Measurements from ENCODE around the gene OGFRL1.

The OGFRL1 gene

GRCh38 chr6:71320041-71320440 is 31.4 kb downstream of the OGFRL1 start:
- no peak for DNase-seq (ENCODE audit: insufficient read length, low spot score)
- TF ChIP-seq, protein P1, sequence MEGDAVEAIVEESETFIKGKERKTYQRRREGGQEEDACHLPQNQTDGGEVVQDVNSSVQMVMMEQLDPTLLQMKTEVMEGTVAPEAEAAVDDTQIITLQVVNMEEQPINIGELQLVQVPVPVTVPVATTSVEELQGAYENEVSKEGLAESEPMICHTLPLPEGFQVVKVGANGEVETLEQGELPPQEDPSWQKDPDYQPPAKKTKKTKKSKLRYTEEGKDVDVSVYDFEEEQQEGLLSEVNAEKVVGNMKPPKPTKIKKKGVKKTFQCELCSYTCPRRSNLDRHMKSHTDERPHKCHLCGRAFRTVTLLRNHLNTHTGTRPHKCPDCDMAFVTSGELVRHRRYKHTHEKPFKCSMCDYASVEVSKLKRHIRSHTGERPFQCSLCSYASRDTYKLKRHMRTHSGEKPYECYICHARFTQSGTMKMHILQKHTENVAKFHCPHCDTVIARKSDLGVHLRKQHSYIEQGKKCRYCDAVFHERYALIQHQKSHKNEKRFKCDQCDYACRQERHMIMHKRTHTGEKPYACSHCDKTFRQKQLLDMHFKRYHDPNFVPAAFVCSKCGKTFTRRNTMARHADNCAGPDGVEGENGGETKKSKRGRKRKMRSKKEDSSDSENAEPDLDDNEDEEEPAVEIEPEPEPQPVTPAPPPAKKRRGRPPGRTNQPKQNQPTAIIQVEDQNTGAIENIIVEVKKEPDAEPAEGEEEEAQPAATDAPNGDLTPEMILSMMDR (IDR thresholded peaks at IDR 0.05; ENCODE audit: insufficient read depth, missing control alignments), result no peak
- no peak for FAIRE-seq

GRCh38 chr6:71321314-71321713 is 32.7 kb downstream of the OGFRL1 start:
- no peak for FAIRE-seq
- TF ChIP-seq, protein P1 (IDR thresholded peaks at IDR 0.05; ENCODE audit: insufficient read depth, missing control alignments), result no peak
- no peak for DNase-seq (ENCODE audit: insufficient read length, low spot score)

GRCh38 chr6:71324194-71324785 is 35.7 kb downstream of the OGFRL1 start:
- no peak for FAIRE-seq
- TF ChIP-seq, protein P1 (IDR thresholded peaks at IDR 0.05; ENCODE audit: insufficient read depth, missing control alignments), result no peak
- DNase-seq (ENCODE audit: insufficient read length, low spot score), result no peak

DNA sequence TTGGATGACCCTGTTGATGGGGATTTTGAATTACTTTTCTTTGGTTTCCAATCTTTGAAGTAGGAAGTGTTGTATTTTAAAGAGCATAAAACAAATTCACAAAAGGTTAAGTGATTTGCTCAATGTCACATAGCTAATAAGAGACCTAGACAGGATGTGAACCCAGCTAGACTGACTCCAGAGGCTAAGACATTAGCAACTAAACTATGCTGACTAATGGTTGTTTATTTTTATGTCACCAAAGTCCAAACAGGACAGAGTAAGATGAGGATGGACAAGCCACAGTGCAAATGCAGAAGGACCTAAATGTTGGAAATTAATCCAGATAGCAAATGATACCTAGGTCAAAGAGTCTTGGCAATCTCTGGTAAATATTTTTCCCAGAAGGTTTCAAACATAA is 38.0 kb downstream of the OGFRL1 start:
- no peak for FAIRE-seq
- TF ChIP-seq, protein P1 (IDR thresholded peaks at IDR 0.05; ENCODE audit: insufficient read depth, missing control alignments), result no peak
- DNase-seq (ENCODE audit: insufficient read length, low spot score), result no peak

- DNase-seq (ENCODE audit: insufficient read length, low spot score), result no peak
- FAIRE-seq, result no peak
- TF ChIP-seq, protein P1 (IDR thresholded peaks at IDR 0.05; ENCODE audit: insufficient read depth, missing control alignments), result no peak
Measured at GRCh38 chr6:71330501-71330900, 41.9 kb downstream of the OGFRL1 start.

- DNase-seq (ENCODE audit: insufficient read length, low spot score), result no peak
- FAIRE-seq, result no peak
- TF ChIP-seq, protein P1 (IDR thresholded peaks at IDR 0.05; ENCODE audit: insufficient read depth, missing control alignments), result no peak
Measured at GRCh38 chr6:71332012-71332411, 43.4 kb downstream of the OGFRL1 start.

DNA sequence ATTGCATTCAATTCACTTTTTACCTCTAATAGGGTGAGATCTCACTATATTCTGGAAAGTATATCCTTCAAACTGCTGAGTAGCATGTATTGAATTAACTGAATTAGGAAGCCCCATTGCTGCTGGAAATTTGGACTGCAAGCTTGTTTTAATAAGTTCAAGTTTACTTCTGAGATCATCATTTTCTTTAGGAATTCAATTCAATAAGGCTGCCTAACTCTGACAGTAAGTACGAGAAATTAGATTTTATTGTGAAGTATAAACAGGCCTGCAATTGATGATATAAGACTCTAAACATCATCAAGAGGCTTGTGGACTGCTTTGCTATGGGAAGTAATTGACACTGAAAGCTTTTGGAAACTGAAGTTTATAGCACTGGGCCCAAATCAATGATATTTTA is 44.4 kb downstream of the OGFRL1 start:
- no peak for FAIRE-seq

More for the DNA sequence above, 44.4 kb downstream of the OGFRL1 start:
- TF ChIP-seq, protein P1 (IDR thresholded peaks at IDR 0.05; ENCODE audit: insufficient read depth, missing control alignments), result no peak
- no peak for DNase-seq (ENCODE audit: insufficient read length, low spot score)

Measured in D721Med (cell line).